ENCODE results near the gene UGT1A7. TPM values are rescaled to one million over a fixed set of nuclear protein-coding genes. Genes with fewer than 3 reads are reported as not detected.

UGT1A7 gene
- total RNA-seq, 2 donors from 2014 or later = not detected

- DNase-seq (no peak), ATAC-seq (no peak)
- no peak overlapping the region for H3K4me3 Mint-ChIP-seq
Observed at GRCh38 chr2:233817361-233817911, 135.7 kb downstream of the UGT1A7 start.

GRCh38 chr2:233817995-233818638 is 136.4 kb downstream of the UGT1A7 start:
- Mint-ChIP-seq H3K4me1 (peaks cover 10% of the 10 kb centered on the region), H3K27ac (no peak overlapping the region), H3K36me3 (ENCODE audit: low read depth) (no peaks in the 10 kb centered on the region), H3K4me3 (no peak overlapping the region), H3K27me3 (peaks cover 38% of the 10 kb centered on the region)
- DNase-seq (no peak), ATAC-seq (no peak)
- no peaks in the 10 kb centered on the region for H3K9me3 ChIP-seq (ENCODE audit: control insufficient read depth, low read length, poor library complexity, severe bottlenecking)

More at GRCh38 chr2:233817361-233817911, 135.7 kb downstream of the UGT1A7 start:
- peaks cover 33% of the 10 kb centered on the region for H3K27me3 Mint-ChIP-seq
- peaks cover 10% of the 10 kb centered on the region for H3K4me1 Mint-ChIP-seq
- no peaks in the 10 kb centered on the region for H3K9me3 ChIP-seq (ENCODE audit: control insufficient read depth, low read length, poor library complexity, severe bottlenecking)
- no peaks in the 10 kb centered on the region for H3K36me3 Mint-ChIP-seq (ENCODE audit: low read depth)
- H3K27ac Mint-ChIP-seq = no peak overlapping the region

GRCh38 chr2:233818639-233819621 is 137.2 kb downstream of the UGT1A7 start:
- ATAC-seq (no peak), DNase-seq (no peak)
- Mint-ChIP-seq H3K4me3 (no peak overlapping the region), H3K27ac (no peak overlapping the region), H3K36me3 (ENCODE audit: low read depth) (no peaks in the 10 kb centered on the region), H3K27me3 (peaks cover 34% of the 10 kb centered on the region), H3K4me1 (peaks cover 10% of the 10 kb centered on the region)
- no peaks in the 10 kb centered on the region for H3K9me3 ChIP-seq (ENCODE audit: control insufficient read depth, low read length, poor library complexity, severe bottlenecking)

- Mint-ChIP-seq H3K27ac (no peak overlapping the region), H3K36me3 (ENCODE audit: low read depth) (peaks cover 2% of the 10 kb centered on the region), H3K4me3 (no peak overlapping the region), H3K27me3 (peaks cover 27% of the 10 kb centered on the region), H3K4me1 (peaks cover 10% of the 10 kb centered on the region)
- H3K9me3 ChIP-seq (ENCODE audit: control insufficient read depth, low read length, poor library complexity, severe bottlenecking) = no peaks in the 10 kb centered on the region
- ATAC-seq (no peak), DNase-seq (no peak)
Observed at GRCh38 chr2:233819884-233820773, 138.4 kb downstream of the UGT1A7 start.

- no peak for ATAC-seq
- H3K36me3 Mint-ChIP-seq (ENCODE audit: low read depth) = peaks cover 3% of the 10 kb centered on the region
- H3K27ac Mint-ChIP-seq = no peak overlapping the region
- H3K4me3 Mint-ChIP-seq = no peak overlapping the region
- no peaks in the 10 kb centered on the region for H3K9me3 ChIP-seq (ENCODE audit: control insufficient read depth, low read length, poor library complexity, severe bottlenecking)
- no peak for DNase-seq
- H3K27me3 Mint-ChIP-seq = peaks cover 27% of the 10 kb centered on the region
- peaks cover 10% of the 10 kb centered on the region for H3K4me1 Mint-ChIP-seq
Observed at GRCh38 chr2:233820774-233821105, 139.0 kb downstream of the UGT1A7 start.

GRCh38 chr2:233821196-233821595 is 139.5 kb downstream of the UGT1A7 start:
- H3K27ac Mint-ChIP-seq = no peak overlapping the region

GRCh38 chr2:233821709-233822100 is 140.0 kb downstream of the UGT1A7 start:
- H3K4me1 Mint-ChIP-seq = peaks cover 10% of the 10 kb centered on the region
- no peaks in the 10 kb centered on the region for H3K9me3 ChIP-seq (ENCODE audit: control insufficient read depth, low read length, poor library complexity, severe bottlenecking)
- DNase-seq = no peak
- no peak overlapping the region for H3K4me3 Mint-ChIP-seq
- H3K27ac Mint-ChIP-seq = no peak overlapping the region
- H3K27me3 Mint-ChIP-seq = peaks cover 27% of the 10 kb centered on the region
- H3K36me3 Mint-ChIP-seq (ENCODE audit: low read depth) = peaks cover 6% of the 10 kb centered on the region
- ATAC-seq = no peak

More at GRCh38 chr2:233821196-233821595, 139.5 kb downstream of the UGT1A7 start:
- no peak for ATAC-seq
- H3K9me3 ChIP-seq (ENCODE audit: control insufficient read depth, low read length, poor library complexity, severe bottlenecking) = no peaks in the 10 kb centered on the region
- DNase-seq = no peak
- Mint-ChIP-seq H3K4me1 (peaks cover 10% of the 10 kb centered on the region), H3K27me3 (peaks cover 27% of the 10 kb centered on the region), H3K4me3 (no peak overlapping the region), H3K36me3 (ENCODE audit: low read depth) (peaks cover 5% of the 10 kb centered on the region)

GRCh38 chr2:233822101-233822771 is 140.5 kb downstream of the UGT1A7 start:
- Mint-ChIP-seq H3K4me3 (no peak overlapping the region), H3K36me3 (ENCODE audit: low read depth) (peaks cover 6% of the 10 kb centered on the region), H3K27me3 (peaks cover 23% of the 10 kb centered on the region), H3K4me1 (peaks cover 7% of the 10 kb centered on the region), H3K27ac (no peak overlapping the region)
- H3K9me3 ChIP-seq (ENCODE audit: control insufficient read depth, low read length, poor library complexity, severe bottlenecking) = no peaks in the 10 kb centered on the region
- ATAC-seq = no peak
- DNase-seq = no peak

Other genes starting within 250 kb of the UGT1A7 start
- 10 to 100 TPM; 10.7 to 14.0 TPM for gene USP40, start 115.1 kb upstream of the UGT1A7 start, total RNA-seq
- gene UGT1A8, start 64.3 kb upstream of the UGT1A7 start, total RNA-seq = not detected
- not detected for gene UGT1A10, start 45.5 kb upstream of the UGT1A7 start, total RNA-seq
- gene UGT1A9, start 10.0 kb upstream of the UGT1A7 start, total RNA-seq = not detected
- gene UGT1A6, start 11.0 kb downstream of the UGT1A7 start, total RNA-seq = not detected
- not detected for gene UGT1A5, start 31.0 kb downstream of the UGT1A7 start, total RNA-seq
- gene UGT1A4, start 36.8 kb downstream of the UGT1A7 start, total RNA-seq = not detected
- gene UGT1A3, start 47.1 kb downstream of the UGT1A7 start, total RNA-seq = not detected
- not detected for gene UGT1A1, start 78.4 kb downstream of the UGT1A7 start, total RNA-seq
- not detected for gene MROH2A, start 96.4 kb downstream of the UGT1A7 start, total RNA-seq
- 1 to 10 TPM in 1 of 2 donors, under 1 TPM in 1; 0.35 to 1.1 TPM for gene HJURP, start 172.6 kb downstream of the UGT1A7 start, total RNA-seq
- not detected for gene TRPM8, start 235.5 kb downstream of the UGT1A7 start, total RNA-seq